HG02588 (cell line): ENCODE data around the gene LACTB.
"Not testable (repeated sequence)": the region's sequence is repeated elsewhere in the genome, so short reads cannot be mapped to it uniquely, and the experiment has no call there.

Source experiments
- ATAC-seq: cut with Tn5 transposase; IDR thresholded peaks from one replicate; pipeline ENCODE4 v1.9.1; 2021; ENCODE audit warnings: mild to moderate bottlenecking, moderate library complexity; ENCODE audit not compliant: unreplicated experiment

LACTB gene

DNA sequence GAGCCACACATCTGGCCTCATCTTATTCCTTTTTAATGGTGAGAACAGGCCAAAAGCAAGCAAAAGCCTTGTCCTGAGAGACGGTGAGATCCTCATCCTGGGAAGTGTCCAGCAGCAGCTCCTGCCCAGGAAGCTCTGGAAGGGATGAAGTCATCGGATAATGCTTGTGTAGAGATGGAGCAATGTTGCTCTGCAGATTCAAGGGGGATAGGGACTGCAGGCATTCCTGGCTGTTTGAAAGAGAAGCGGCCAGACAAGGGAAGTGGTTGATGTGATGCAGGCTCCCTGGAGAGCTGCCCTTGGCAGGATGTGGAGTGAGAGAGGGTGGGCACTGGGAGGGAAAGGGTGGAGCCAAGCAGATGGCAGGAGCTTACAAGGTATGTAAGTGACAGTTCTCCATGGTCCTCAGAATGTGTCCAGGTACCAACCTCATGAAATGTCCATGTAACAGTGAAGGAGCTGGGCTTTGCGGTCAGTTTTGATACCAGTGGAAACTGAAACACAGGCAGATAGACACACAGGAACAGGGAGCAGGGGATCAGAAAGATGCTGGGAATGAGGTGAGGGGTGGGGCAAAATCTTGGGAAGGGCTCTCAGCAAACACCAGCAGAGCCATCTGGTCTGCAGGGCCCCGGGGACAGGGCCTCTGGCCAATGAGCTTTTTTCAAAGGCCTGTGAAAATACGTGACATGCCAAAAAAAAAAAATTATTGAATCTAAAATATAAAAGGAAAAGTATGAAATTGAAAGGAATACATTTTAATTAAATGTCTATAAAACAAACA lies 32.2 kb upstream of the LACTB start:
- ATAC-seq = no peak

DNA sequence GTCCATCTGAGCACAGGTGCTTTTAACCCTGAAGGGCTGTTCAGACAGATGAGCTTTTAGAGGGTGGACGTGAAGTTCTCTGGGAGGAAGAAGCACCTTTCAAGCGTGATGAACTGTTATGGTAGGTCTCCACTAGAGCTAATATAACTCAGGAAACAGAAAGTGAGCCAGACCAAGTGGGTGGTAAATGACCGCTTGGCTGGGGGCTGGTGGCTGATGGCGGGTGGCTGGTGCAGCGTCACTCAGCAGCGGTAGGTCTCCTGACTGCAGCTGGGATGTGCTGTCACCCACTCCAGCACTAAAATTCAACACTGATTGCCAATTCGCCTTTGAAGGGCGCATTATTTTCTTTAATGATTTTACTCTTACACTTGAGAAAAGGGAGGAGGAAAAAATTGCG lies 31.2 kb upstream of the LACTB start:
- no peak for ATAC-seq

DNA sequence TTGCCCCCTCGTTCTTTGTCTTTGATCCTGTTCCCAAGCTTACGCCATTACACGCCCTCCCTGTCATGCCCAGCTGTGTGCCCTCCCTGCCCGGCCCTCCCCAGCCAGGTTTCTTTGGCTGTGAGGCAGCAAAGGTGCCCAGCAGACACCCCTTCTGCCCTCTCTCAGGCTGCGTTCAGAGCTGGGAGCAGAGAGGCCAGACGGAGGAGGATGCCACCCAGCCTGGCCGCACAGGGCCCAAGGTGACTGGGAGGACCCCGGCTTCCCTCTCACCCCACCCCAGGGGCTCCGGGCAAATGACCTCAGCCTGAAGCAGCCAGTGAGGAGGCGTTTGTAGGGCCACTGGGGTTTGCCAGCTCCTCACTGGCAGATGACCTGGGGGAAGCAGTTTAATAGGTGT lies 30.8 kb upstream of the LACTB start:
- ATAC-seq = no peak

DNA sequence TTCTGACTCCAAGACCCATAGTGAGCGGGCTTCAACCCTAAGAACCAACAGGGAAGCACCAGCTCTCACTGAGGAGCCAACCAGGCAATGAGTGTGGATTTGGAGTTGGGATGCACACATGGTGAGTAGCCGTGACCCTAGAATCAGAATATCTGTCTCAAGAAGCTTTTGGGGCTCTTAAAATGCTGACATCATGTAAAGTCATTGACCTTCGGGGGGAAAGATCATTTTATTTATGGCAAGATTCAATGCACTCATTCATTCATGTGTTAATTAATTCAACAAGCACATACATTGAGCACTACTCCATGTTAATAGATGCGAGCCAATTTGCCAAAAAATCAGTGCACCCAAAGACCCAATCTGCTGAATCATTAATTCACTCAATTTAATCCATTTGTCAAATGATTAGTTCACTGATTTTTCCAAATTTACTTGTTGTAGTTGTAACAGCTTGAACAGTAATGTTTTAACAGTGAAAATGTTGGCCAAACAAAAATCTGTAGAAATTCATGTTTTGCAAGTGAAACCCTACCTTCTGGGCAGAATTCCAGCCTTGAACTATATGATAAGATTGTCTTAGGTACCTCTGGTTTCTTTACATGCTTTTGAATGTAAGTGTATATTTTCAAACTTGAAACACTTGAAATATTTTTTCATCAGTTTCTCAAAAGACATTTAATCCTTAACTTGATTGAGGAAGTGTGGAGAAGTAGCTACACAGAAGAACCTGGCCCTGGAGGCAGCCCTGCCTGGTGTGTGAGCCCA lies 29.8 kb upstream of the LACTB start:
- ATAC-seq = no peak

DNA sequence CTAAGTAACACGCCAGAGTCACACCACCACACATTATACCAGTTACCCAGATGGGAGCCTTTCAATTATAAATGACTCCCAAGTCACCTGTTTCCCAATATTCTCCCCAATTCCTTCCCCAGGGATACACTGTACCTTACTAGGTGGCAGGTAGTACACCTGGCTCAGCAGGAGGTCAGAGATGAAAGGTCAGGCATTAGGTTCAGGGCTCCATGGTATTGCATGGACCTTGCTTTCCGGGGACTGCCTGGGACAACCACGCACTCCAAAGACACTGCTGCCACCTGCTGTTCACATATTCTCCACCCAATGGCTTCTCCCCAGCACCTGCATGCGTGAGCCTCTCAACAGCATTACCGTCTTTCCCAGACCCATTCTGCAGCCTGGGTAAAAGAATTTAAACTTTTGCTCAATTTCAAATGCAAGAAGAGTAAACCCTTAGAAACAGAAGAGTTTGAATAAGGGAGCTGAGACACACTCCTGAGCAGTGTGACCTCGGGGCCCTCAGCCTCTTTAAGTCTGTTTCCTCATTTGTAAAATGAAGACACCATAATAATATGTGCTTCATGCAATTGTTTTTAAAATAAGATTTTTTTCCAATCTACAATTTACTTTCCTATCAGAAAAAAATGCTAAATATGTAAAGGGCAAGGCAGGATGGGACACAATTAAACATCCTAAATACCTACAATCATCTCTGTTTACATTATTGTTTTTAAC lies 28.0 kb upstream of the LACTB start:
- no peak for ATAC-seq

DNA sequence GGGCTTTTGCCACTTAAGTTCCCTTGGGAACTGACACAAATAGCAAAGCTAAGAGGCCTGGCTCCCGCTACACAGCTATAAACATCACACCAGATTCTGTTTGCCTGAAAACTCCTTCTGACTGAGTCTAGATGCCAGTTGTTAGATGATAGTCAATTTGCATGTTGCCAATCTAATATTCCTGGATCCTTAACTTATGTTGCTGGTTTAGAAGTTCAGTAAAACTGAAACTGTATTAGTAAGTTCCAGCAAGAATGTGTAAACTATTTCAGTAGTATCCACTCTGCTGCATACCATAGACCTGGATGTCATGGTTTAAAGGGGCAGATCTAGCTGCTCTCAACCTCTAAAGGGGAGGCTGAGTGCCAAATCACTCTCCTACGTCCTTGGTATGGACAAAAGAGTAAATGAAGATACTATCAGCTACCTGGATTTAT lies 27.1 kb upstream of the LACTB start:
- ATAC-seq = no peak

DNA sequence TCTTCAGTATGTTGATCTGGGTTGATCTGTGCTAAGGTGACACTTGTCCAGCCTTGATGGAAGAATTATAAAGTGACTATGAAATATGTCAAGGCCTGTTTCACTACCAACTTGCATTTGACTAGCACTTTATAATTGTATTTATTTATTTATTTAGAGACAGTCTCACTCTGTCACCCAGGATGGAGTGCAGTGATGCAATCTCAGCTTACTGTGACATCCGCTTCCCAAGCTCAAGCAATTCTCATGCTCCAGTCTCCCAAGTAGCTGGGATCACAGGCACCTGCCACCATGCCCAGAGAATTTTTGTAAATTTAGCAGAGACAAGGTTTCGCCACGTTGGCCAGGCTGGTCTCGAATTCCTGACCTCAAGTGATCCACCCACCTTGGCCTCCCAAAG lies 25.5 kb upstream of the LACTB start:
- ATAC-seq = no peak

DNA sequence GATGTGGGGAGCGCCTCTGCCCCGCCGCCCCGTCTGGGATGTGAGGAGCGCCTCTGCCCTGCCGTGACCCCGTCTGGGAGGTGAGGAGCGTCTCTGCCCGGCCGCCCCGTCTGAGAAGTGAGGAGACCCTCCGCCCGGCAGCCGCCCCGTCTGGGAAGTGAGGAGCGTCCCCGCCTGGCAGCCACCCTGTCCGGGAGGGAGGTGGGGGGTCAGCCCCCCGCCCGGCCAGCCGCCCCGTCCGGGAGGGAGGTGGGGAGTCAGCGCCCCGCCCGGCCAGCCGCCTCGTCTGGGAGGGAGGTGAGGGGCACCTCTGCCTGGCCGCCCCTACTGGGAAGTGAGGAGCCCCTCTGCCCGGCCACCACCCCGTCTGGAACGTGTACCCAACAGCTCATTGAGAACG lies 22.8 kb upstream of the LACTB start:
- ATAC-seq = not testable (repeated sequence)

DNA sequence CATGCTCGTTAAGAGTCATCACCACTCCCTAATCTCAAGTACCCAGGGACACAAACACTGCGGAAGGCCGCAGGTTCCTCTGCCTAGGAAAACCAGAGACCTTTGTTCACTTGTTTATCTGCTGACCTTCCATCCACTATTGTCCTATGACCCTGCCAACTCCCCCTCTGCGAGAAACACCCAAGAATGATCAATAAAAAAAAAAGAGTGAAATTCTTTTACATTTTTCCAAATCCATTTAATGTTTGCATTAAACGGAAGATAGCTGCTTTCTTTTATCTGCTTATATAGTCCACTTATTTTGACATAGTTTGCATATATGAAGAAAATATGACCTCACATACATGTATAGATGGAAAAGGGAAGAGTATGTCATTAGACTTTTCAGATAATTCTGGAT lies 22.1 kb upstream of the LACTB start:
- not testable (repeated sequence) for ATAC-seq

DNA sequence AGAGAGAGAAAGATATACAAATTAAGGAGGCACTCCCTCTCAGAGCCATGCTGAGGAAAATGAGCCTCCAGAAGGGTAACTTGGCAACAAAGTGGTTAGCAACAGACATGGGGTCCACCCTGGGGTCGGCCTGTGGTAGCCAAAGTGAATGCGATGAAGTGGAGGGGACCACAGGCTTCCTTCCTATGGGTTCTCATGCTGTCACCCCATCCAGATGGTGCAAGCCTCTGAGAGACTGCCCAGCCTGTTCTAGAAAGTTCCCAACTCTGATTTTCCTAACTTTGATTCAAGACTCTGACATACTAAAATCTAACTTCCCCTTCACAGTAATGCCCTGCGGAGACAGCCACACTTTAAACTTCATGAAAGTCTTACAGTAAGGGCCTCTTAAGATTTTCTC lies 18.2 kb upstream of the LACTB start:
- ATAC-seq = no peak

DNA sequence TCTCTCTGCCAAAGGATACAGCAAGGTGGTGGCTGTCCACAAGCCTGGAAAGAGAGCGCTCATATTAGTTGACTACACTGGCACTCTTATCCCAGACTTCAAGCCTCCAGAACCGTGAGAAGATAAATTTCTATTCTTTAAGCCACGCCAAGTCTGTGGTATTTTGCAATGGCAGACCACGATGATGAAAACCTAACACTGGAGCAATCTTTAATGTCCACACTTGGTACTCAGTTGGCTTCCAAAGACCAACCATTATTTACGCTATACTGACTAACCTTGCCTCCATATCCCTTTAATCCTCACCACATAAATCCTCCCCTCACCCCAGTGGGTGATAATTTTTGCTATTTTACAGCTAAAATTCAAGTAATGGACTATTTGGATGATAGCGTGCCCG lies 16.9 kb upstream of the LACTB start:
- ATAC-seq = no peak

DNA sequence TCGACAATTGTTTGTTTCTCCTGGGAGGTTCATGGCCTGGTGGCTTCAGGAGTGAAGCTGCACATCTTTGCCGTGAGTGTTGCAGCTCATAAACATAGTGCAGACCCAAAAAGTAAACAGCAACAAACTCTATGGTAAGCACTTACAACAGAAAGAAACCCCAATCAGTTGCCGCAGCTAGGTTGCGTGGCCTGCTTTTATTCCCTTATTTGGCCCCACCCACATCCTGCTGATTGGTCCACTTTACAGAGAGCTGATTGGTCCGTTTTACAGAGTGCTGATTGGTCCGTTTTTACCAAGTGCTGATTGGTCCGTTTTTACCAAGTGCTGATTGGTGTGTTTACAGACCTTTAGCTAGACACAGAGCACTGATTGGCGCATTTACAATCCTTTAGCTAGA lies 16.3 kb upstream of the LACTB start:
- not testable (repeated sequence) for ATAC-seq

DNA sequence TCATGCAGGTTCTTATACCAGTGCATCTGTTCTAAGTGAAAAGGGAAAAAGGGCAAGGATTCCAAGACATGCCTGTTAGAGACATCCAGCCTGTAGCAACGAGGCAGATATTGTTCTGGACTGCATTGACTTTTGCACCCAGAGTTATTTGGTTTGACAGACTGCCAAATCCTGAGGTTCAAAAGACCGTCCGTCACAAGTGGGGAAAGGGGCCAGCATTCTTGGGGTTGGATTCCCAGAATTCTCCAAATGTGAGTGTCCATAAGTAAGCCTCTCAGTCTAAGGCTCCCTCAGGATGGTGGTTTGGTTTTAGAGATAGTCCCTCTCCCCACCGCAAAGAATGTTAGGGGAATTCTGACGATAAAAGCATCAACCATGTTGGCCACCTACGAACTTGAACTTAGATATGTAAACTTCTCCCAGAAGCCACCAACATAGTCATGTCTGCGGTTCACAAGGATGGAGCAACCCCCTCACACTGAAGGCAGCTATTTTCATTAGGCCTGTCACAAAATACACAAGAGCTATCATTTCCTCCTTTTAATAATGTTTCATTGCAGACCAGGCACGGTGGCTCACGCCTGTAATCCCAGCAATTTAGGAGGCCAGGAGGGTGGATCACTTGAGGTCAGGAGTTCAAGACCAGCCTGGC lies 13.6 kb upstream of the LACTB start:
- no peak for ATAC-seq

DNA sequence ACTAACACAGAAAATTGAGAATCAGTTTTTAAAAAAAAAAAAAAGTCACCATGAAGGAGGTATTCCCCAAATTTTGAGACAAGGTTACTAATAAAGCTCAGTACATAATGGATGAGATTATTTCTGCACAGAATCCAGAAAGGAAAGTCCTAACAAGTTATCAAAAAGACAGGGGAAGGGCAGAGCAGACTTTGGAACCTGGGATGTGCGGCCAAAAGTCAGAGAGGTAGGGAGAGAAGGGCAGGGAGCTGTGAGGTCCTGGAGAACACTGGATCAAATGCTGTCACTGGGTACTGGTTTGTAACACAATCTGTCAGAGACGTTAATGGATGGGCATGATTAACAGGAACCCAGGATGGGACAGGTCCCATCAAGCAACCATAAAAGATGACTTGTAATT lies 12.2 kb upstream of the LACTB start:
- no peak for ATAC-seq

DNA sequence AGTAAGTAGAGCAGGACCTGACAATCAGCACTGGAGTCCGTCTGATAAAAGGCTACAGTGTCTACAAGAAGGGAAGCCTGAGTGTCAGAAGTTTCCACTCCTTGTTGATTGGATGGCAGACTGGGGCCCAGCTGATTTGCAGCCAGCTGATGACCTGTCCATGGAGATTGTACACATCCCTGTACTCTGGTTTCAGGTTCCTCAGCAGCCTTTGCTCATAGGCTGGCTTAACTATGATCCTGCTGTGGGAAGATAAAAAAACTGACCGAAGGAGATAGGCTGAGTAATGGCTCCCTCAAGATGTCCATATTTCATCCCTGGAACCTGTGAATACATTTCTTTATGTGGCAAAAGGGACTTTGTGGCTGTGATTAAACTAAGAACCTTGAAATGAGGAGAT lies 11.7 kb upstream of the LACTB start:
- ATAC-seq = no peak

DNA sequence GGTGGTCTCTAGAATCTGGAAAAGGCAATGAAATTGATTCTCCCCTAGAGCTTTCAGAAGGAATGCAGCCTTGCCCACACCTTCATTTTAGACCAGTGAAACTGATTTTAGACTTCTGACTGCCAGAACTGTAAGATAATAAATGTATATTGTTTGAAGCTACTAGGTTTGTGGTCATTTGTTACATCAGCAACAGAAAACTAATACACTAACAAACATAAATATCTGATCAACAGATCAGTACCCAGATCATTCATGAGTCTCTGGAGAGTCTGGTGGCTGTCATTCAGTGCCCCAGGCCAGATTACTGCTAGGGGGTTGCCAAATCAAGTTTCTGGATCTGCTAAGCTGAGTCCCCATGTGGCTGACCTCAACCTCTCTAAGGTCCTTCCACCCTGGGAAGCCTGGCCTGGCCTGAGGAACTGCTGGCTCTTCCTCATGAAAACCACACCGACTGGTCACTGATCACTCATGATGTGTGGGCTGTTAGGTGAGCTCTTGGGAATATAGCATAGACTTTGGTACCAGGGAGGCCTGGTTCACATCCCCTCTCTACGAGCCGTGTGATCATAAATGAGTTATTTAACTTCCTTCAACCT lies 11.1 kb upstream of the LACTB start:
- no peak for ATAC-seq

DNA sequence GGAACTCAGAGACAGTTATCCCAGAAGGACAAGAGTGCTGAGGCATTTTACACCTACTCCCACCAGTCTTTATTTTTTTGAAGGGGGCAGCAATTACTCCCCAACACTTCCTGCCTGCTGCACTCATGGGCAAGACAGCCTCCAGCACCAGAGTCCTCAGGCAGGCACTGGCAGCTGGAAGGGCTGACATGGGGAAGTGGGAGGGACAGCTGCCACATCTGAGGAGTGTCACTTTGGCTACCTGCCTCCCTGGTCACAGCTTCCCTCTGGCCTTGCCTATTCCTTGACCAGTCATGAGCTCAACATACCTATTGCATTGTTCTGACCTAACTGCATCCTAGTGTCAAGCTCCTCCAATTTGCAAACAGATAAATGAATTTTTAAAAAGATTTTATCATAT lies 10.2 kb upstream of the LACTB start:
- no peak for ATAC-seq

DNA sequence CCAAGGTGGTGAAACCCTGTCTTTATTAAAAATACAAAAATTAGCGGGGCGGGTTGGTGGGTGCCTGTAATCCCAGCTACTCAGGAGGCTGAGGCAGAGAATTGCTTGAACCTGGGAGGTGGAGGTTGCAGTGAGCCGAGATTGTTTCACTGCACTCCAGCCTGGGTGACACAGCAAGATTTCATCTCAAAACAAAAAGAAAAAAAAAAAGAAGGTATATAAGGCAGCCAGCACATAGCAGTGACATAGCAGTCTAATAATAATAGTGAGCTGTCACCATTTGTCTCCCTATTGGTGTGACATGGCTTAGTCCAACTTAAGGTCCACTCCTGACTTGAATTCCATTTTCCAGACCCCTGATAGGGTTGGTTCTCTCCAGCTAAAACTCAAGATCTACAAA lies 8.8 kb upstream of the LACTB start:
- no peak for ATAC-seq

DNA sequence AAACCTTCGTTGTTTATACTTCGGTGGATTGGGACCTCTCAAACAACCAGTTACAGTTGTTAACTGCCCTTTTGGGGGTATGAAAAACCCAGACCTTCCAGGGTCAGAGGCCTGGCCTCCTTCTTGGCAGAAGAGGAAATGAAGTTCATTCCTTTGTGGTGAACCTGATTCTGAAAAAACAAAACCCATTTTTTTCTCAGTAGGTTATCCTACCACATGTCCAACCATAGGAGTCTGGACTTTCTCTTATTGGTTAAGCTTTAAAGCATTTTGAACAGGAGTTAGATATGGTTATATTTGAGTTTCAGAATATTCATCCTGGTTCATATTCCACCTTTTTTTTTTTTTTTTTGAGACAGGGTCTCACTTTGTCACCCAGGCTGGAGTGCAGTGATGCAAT lies 7.2 kb upstream of the LACTB start:
- no peak for ATAC-seq

DNA sequence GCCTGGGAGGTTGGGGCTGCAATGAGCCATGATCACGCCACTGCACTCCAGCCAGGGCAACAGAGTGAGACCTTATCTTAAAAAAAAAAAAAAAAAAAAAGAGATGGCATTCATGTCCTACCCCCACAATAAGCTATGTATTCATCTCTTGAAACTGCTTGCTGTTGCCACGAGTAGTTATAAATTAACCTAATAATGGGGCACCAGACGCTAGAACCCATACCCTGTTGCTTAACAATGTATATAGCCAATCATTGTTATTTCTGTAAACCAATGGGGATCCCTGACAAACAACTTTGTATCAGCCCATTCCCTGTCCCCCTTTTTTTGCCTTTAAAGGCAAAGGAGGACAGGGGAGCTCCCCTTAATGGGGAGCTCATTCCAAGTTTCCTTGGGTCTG lies 2.8 kb upstream of the LACTB start:
- ATAC-seq = no peak
